GM12878 (cell line): ENCODE data around the gene HEXIM2. TPM values are rescaled to one million over a fixed set of nuclear protein-coding genes. Genes with fewer than 3 reads are reported as not detected.

Experiments
- ATAC-seq: fragments of 200-7000 bp; cut with Tn5 transposase; 3 replicates; pipeline ENCODE4 v1.9.1; 2020; ENCODE audit warnings: mild to moderate bottlenecking, moderate library complexity
- BruUV-seq: library from RNA; stranded (reverse); fragments of 400-500 nt; replicated peaks from 2 replicates; lab custom pipeline; 2021; lab: Mats Ljungman, UMichigan
- CTCF ChIA-PET: fragments of 300-600 bp; sonication (Branson Sonifier 250); formaldehyde crosslinking; extraction: SDS; loops from one replicate; lab custom pipeline; 2021; ENCODE audit warnings: inconsistent platforms; lab: Yijun Ruan, JAX
- POLR2A ChIA-PET: fragments of 350-600 bp; formaldehyde crosslinking; extraction: SDS; loops from one replicate; lab custom pipeline; 2021; ENCODE audit warnings: inconsistent platforms; lab: Charles Lee
- RAD21 ChIA-PET: fragments of 300-600 bp; sonication (Branson Sonifier 250); formaldehyde crosslinking; loops from one replicate; lab custom pipeline; 2023; ENCODE audit warnings: antibody characterized with exemption; ENCODE audit not compliant: unreplicated experiment; lab: Charles Lee
- SMC1A ChIA-PET: fragments of 300-600 bp; sonication (Branson Sonifier 250); formaldehyde crosslinking; loops from one replicate; lab custom pipeline; 2023; ENCODE audit not compliant: unreplicated experiment, uncharacterized antibody; lab: Charles Lee
- DNase-seq: peaks from one replicate; pipeline ENCODE4 v3.0.0-alpha.2; 2011; ENCODE audit warnings: low read depth, low spot score
- FAIRE-seq: peaks from 3 replicates; lab custom pipeline; 2011; peaks lifted over from hg19 to GRCh38; lab: Jason Lieb, UNC
- H2AFZ ChIP-seq: 2 replicates; pipeline ENCODE4 v1.6.0; 2011; ENCODE audit warnings: low read depth, low read length, control low read depth; ENCODE audit not compliant: control insufficient read depth
- H3K27ac ChIP-seq: 2 replicates; pipeline ENCODE4 v1.5.1; 2011; ENCODE audit warnings: control low read depth; ENCODE audit not compliant: control insufficient read depth, insufficient read depth
- H3K27me3 ChIP-seq, 2 experiments: replicated peaks in 1 of 2; 2 replicates each; pipeline versions ENCODE4 v1.6.0 to v1.6.1; 2011; ENCODE audit warnings: low read length in 1 of 2; ENCODE audit not compliant: control insufficient read depth in 2 of 2, insufficient read depth in 2 of 2
- H3K36me3 ChIP-seq, 2 experiments: 2 replicates each; pipeline ENCODE4 v1.5.1; 2011; ENCODE audit warnings: low read length in 1 of 2; ENCODE audit not compliant: control insufficient read depth in 2 of 2, insufficient read depth in 2 of 2
- H3K4me1 ChIP-seq: 2 replicates; pipeline ENCODE4 v1.6.1; 2011; ENCODE audit warnings: mild to moderate bottlenecking, low read length, moderate library complexity, mixed read lengths; ENCODE audit not compliant: control insufficient read depth, insufficient read depth
- H3K4me2 ChIP-seq: 2 replicates; pipeline ENCODE4 v1.6.0; 2011; ENCODE audit warnings: control low read depth; ENCODE audit not compliant: control insufficient read depth, insufficient read depth
- H3K4me3 ChIP-seq: fragments of 200-600 bp; sonication (generic); 2 replicates; pipeline ENCODE4 v1.5.1; 2016
- H3K79me2 ChIP-seq: 2 replicates; pipeline ENCODE4 v1.6.0; 2011; ENCODE audit warnings: low read length; ENCODE audit not compliant: control insufficient read depth, insufficient read depth
- H3K9ac ChIP-seq: 2 replicates; pipeline ENCODE4 v1.8.0; 2011; ENCODE audit warnings: low read length, control low read depth, mixed read lengths; ENCODE audit not compliant: control insufficient read depth, insufficient read depth
- H3K9me3 ChIP-seq: replicated peaks from 3 replicates; pipeline ENCODE4 v1.5.1; 2011; ENCODE audit warnings: mild to moderate bottlenecking, low read length; ENCODE audit not compliant: control insufficient read depth, insufficient read depth
- H4K20me1 ChIP-seq: 2 replicates; pipeline ENCODE4 v1.6.0; 2011; ENCODE audit not compliant: control insufficient read depth, insufficient read depth
- CBX5 ChIP-seq: sonication (generic); IDR thresholded peaks from 2 replicates; pipeline ENCODE4 v1.6.1; 2016; ENCODE audit warnings: low read depth, moderate library complexity, mild to moderate bottlenecking, inconsistent platforms
- CTCF ChIP-seq, 3 experiments: IDR thresholded peaks in 2 of 3; conservative IDR thresholded peaks in 1 of 3; 2 replicates each; pipeline ENCODE4 v1.5.1; 2011; ENCODE audit warnings: low read depth in 3 of 3, low read length in 3 of 3, mild to moderate bottlenecking in 3 of 3, control low read depth in 2 of 3, moderate library complexity in 2 of 3, inconsistent platforms in 1 of 3, mixed read lengths in 1 of 3; ENCODE audit not compliant: control insufficient read depth in 2 of 3, insufficient read depth in 1 of 3; ENCODE audit errors: extremely low read depth in 1 of 3
- EED ChIP-seq: sonication (generic); IDR thresholded peaks from 2 replicates; pipeline ENCODE4 v1.6.1; 2016; ENCODE audit warnings: antibody characterized with exemption, low read depth
- FOS ChIP-seq: IDR thresholded peaks from 3 replicates; pipeline ENCODE4 v1.6.1; 2011; ENCODE audit warnings: borderline replicate concordance; ENCODE audit not compliant: insufficient read length; ENCODE audit errors: extremely low read depth
- HDGF ChIP-seq: fragments of 450-650 bp; IDR thresholded peaks from 2 replicates; pipeline ENCODE4 v1.6.1; 2016; ENCODE audit warnings: antibody characterized with exemption
- HSF1 ChIP-seq: fragments of 150-350 bp; IDR thresholded peaks from 2 replicates; pipeline ENCODE4 v1.6.1; 2014; ENCODE audit warnings: mild to moderate bottlenecking, low read depth, low read length
- IRF4 ChIP-seq: IDR thresholded peaks from 2 replicates; pipeline ENCODE4 v1.6.1; 2011; ENCODE audit warnings: low read depth, low read length
- KAT2A ChIP-seq: conservative IDR thresholded peaks from 2 replicates; pipeline ENCODE4 v1.6.1; 2011; ENCODE audit warnings: low read depth, low read length; ENCODE audit not compliant: control insufficient read depth
- MLLT1 ChIP-seq: fragments of 450-650 bp; IDR thresholded peaks from 2 replicates; pipeline ENCODE4 v1.6.1; 2016; ENCODE audit warnings: mild to moderate bottlenecking
- NFYB ChIP-seq: IDR thresholded peaks from 2 replicates; pipeline ENCODE4 v1.6.1; 2011; ENCODE audit warnings: low read depth, mild to moderate bottlenecking, low read length, improper control_type of control experiment, moderate library complexity; ENCODE audit not compliant: insufficient read depth
- NR2C1 ChIP-seq: fragments of 450-650 bp; IDR thresholded peaks from 2 replicates; pipeline ENCODE4 v1.6.1; 2017; ENCODE audit warnings: antibody characterized with exemption, mild to moderate bottlenecking, moderate library complexity
- PAX5 ChIP-seq: IDR thresholded peaks from 2 replicates; pipeline ENCODE4 v1.6.1; 2011; ENCODE audit warnings: low read depth, low read length, borderline replicate concordance
- POLR2AphosphoS2 ChIP-seq: IDR thresholded peaks from 2 replicates; pipeline ENCODE4 v1.6.1; 2011; ENCODE audit warnings: low read depth, mild to moderate bottlenecking, low read length, improper control_type of control experiment, moderate library complexity
- SIN3A ChIP-seq: IDR thresholded peaks from 2 replicates; pipeline ENCODE4 v1.6.1; 2012; ENCODE audit warnings: low read depth, low read length, improper control_type of control experiment
- SREBF2 ChIP-seq: IDR thresholded peaks from 2 replicates; pipeline ENCODE4 v1.6.1; 2012; ENCODE audit warnings: mild to moderate bottlenecking, low read length
- TCF12 ChIP-seq: IDR thresholded peaks from 2 replicates; pipeline ENCODE4 v1.6.1; 2011; ENCODE audit warnings: low read depth, mild to moderate bottlenecking, low read length
- ZBTB33 ChIP-seq: fragments of 450-650 bp; IDR thresholded peaks from 2 replicates; pipeline ENCODE4 v1.6.1; 2017; ENCODE audit warnings: mild to moderate bottlenecking
- WGBS: methylation state at CpG from one replicate; pipeline ENCODE4 v1.1.6; 2016; ENCODE audit warnings: low lambda C conversion rate; ENCODE audit not compliant: insufficient replicate concordance, insufficient coverage; ENCODE audit errors: missing lambda C conversion rate; 5-methylcytosine and 5-hydroxymethylcytosine counted together
- in situ Hi-C: fragments of 300-500 bp; cut with MboI; formaldehyde crosslinking; loops from 9 replicates; pipeline ENCODE4 v1.14.3; 2018; ENCODE audit warnings: mixed read lengths
- intact Hi-C: fragments of 100-400 bp; cut with micrococcal nuclease; formaldehyde crosslinking; loops from one replicate; pipeline ENCODE4 v1.14.2; 2022; ENCODE audit not compliant: unreplicated experiment
- polyA plus RNA-seq, 11 experiments: library from polyadenylated mRNA; depleted of rRNA in 4 of 11; unstranded in 6 of 11; stranded (reverse) in 5 of 11; fragments of >200 nt; fragmentation: Nextera tagmentation in 4 of 11; fragmentation: Illumina TruSeq in 1 of 11; extraction: Ambion mirVana in 4 of 11; extraction: Trizol in 1 of 11; gene quantifications; 1 replicate in 1 of 11; 2 replicates in 10 of 11; pipeline versions ENCODE4 v1.2.1 to v1.2.3, GENCODE V29; 2011 to 2016; ENCODE audit warnings: inconsistent platforms in 2 of 11, missing spikeins in 2 of 11, low read depth in 1 of 11
- total RNA-seq, 4 experiments: library from RNA; depleted of rRNA in 3 of 4; stranded (reverse); fragments of >200 nt in 3 of 4; fragmentation: Illumina TruSeq in 1 of 4; extraction: Trizol in 1 of 4; gene quantifications; 2 replicates each; pipeline versions ENCODE4 v1.2.1 to v1.2.3, GENCODE V29; 2013 to 2021

Gene HEXIM2
- total and polyA plus RNA-seq, 10 of the 15 experiments (the other 5 are each of a cell fraction or from before 2014, with no cell fraction given), result 0.10 to 10.3 (median 6.4) TPM

GRCh38 chr17:45132320-45132571 is 29.4 kb upstream of the HEXIM2 start, which contains the start of gene PLCD3:
Gene PLCD3, minus strand, starts transcription at chr17:45132515. Its CDS starts 105 bp downstream, at chr17:45132410.
- no peak for ATAC-seq
- no peak for FAIRE-seq
- in situ Hi-C loops, result no loop called here
- TF ChIP-seq CBX5 (no peak), ZBTB33 (no peak), POLR2AphosphoS2 (no peak), EED (no peak), NR2C1 (no peak), SREBF2 (no peak), NFYB (no peak), FOS (no peak), CTCF (IDR thresholded peaks at IDR 0.05 in 2 of 3, conservative IDR thresholded peaks at IDR 0.05 in 1 of 3; ENCODE audit: control insufficient read depth in 2 of 3, extremely low read depth in 1 of 3, insufficient read depth in 1 of 3, low read depth in 3 of 3, low read length in 3 of 3) (no peak), HSF1 (no peak), SIN3A (no peak), MLLT1 (no peak), KAT2A (no peak), TCF12 (no peak), PAX5 (no peak), HDGF (no peak), IRF4 (no peak)

More at GRCh38 chr17:45132320-45132571, 29.4 kb upstream of the HEXIM2 start, which contains the start of gene PLCD3:
- Histone ChIP-seq H3K4me2 (peak within 1 kb of the TSS; percentile 99), H2AFZ (peak within 1 kb of the TSS; percentile 76), H3K27ac (0 out of 2 replicates have a peak within 1 kb of the TSS, but pooled peaks have one; percentile 35), H3K36me3 (no peaks in the 10 kb centered on the region), H3K79me2 (peaks cover 4% of the 10 kb centered on the region), H4K20me1 (no peaks in the 10 kb centered on the region), H3K9me3 (no peaks in the 10 kb centered on the region), H3K4me3 (peak within 1 kb of the TSS; percentile 98), H3K4me1 (peaks cover 8% of the 10 kb centered on the region), H3K27me3 (no peaks in the 10 kb centered on the region), H3K9ac (peak within 1 kb of the TSS; percentile 11; the same call in 1 of the 2 replicates)
- 3% methylated on average over 23 of the region's 36 CpGs for WGBS
- intact Hi-C loops, result loop anchor here (2.0 kb wide), 2 partner anchors 109 to 357 kb away; no protein-coding TSS in a partner anchor
- ChIA-PET CTCF (interaction anchor here (0.9 to 9.4 kb wide), 7 partner anchors 27 to 357 kb away, joined by 3 to 291 read pairs (median 4); no protein-coding TSS in a partner anchor), RAD21 (no interaction called here), POLR2A (no interaction called here), SMC1A (no interaction called here)
- BruUV-seq, result no TSS peak
- DNase-seq, result no peak
